ENCODE measurements around the gene HCN1.
A peak's percentile ranks its signal among the peaks of the same experiment; 100 is the strongest.
"Not testable (repeated sequence)": the region's sequence is repeated elsewhere in the genome, so short reads cannot be mapped to it uniquely, and the experiment has no call there.

Gene HCN1

GRCh38 chr5:45437752-45438151, 258.4 kb downstream of the HCN1 start:
- no peak for DNase-seq

- DNase-seq = no peak
Measured at GRCh38 chr5:45417285-45417998, 278.7 kb downstream of the HCN1 start.

GRCh38 chr5:45414620-45415573, 281.3 kb downstream of the HCN1 start:
- no peak for DNase-seq

- DNase-seq = peak in 1 of 56 donors; percentile 0
Measured at GRCh38 chr5:45411971-45412612, 284.1 kb downstream of the HCN1 start.

- no peak for DNase-seq
Measured at GRCh38 chr5:45410304-45410995, 285.7 kb downstream of the HCN1 start.

GRCh38 chr5:45408067-45408466, 288.1 kb downstream of the HCN1 start:
- no peak for DNase-seq

- DNase-seq = no peak
Measured at GRCh38 chr5:45402804-45403455, 293.2 kb downstream of the HCN1 start.

GRCh38 chr5:45399041-45399440, 297.1 kb downstream of the HCN1 start:
- DNase-seq = no peak

GRCh38 chr5:45385321-45386058, 310.7 kb downstream of the HCN1 start:
- DNase-seq = no peak

- no peak for DNase-seq
Measured at GRCh38 chr5:45383985-45384384, 312.2 kb downstream of the HCN1 start.

GRCh38 chr5:45382583-45382982, 313.6 kb downstream of the HCN1 start:
- DNase-seq = no peak

GRCh38 chr5:45376417-45376816, 319.8 kb downstream of the HCN1 start:
- DNase-seq = no peak

- no peak for DNase-seq
Measured at GRCh38 chr5:45372629-45373028, 323.6 kb downstream of the HCN1 start.

- not testable (repeated sequence) for DNase-seq
Measured at GRCh38 chr5:45371423-45371822, 324.8 kb downstream of the HCN1 start.

- DNase-seq = no peak
Measured at GRCh38 chr5:45355189-45355992, 340.8 kb downstream of the HCN1 start.

- DNase-seq = no peak
Measured at GRCh38 chr5:45336464-45336863, 359.7 kb downstream of the HCN1 start.

GRCh38 chr5:45335978-45336377, 360.2 kb downstream of the HCN1 start:
- no peak for DNase-seq

GRCh38 chr5:45335346-45335745, 360.8 kb downstream of the HCN1 start:
- no peak for DNase-seq

- no peak for DNase-seq
Measured at GRCh38 chr5:45334939-45335338, 361.2 kb downstream of the HCN1 start.

All from amygdala (tissue), 56 donors.